HG02798 (cell line): ENCODE results near the gene KIF1A.

Source experiments
- ATAC-seq: cut with Tn5 transposase; IDR thresholded peaks from one replicate; pipeline ENCODE4 v1.9.1; 2021; ENCODE audit warnings: mild to moderate bottlenecking; ENCODE audit not compliant: unreplicated experiment, poor library complexity

KIF1A gene

GRCh38 chr2:240821429-240821778, 1.4 kb upstream of the KIF1A start:
- no peak for ATAC-seq

- no peak for ATAC-seq
Measured at GRCh38 chr2:240820607-240821428, 799 bp upstream of the KIF1A start.

DNA sequence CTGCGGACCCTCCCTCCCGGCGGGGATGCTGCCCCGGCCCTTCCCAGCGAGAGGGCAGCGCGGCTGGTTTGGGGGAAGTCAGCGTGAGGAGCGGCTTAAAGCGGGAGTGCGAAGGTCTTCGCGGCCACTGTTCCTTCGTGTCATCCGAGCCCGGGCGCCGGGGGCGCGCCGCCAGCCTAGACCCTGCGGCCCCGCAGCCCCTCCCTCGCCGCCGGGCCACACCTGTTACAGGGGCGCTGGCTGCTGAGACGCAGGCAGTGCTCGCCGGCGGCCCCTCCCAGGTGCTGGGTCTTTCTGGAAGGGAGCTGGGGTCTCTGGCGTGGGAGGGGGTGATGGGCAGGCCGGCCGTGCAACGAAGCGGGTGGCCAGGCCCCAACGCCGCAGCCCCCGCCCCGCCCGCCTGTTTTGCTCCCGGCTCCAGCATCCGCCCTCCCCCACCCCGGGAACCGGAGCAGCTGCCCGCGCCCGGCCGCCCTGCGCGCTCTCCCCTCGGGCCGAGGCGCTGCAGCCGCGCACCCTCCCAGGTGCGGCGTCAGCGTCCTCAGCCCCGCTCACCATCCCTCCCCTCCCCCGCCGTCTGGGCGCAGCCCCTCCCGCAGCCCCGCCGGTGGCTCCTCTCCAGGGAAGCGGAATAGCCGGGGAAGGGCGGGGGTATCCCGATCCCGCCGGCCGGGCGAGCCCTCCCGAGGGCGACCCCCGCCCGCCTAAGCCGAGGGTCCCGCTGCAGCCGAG, 727 bp downstream of the KIF1A start:
- ATAC-seq: no peak

DNA sequence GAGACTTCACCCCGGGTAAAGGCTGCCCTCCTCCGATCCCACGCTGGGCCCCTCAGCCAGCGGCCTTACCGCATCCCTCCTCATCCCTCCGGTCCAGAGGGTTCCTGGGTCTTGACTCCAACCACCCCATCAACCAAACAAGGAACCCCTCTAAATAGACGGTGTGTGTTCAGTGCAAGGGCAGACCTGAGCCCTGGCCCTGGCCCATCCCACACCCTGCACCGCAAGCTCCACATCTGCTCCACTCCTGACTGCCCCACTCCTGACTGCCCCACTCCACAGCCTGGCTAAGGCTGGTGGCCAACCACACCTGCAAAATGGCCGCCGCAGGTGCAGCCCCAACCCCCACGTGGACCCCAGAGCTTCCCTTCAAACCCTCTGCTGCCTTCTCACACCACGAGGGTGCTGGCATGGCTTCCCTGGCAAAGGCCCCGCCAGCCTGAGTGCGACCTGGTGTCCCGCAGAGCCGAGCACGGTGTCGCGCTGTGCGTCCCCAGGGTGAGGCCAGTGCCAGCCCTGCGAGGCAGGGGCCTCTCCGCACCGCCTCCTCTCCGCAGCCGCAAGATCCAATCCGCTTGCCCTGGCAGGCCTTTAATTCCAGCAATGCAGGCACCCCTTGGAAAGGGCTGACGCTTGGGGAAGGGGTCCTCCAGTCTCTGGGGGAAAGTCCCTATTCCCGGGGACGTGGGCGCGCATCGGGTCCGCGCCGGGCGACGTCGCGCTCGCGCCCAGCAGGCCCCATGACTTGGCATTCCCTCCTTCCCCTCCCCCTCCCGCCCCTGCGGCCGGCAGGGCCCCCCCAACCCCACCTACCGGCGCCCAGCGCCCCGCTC, 1.5 kb downstream of the KIF1A start:
- ATAC-seq: no peak

DNA sequence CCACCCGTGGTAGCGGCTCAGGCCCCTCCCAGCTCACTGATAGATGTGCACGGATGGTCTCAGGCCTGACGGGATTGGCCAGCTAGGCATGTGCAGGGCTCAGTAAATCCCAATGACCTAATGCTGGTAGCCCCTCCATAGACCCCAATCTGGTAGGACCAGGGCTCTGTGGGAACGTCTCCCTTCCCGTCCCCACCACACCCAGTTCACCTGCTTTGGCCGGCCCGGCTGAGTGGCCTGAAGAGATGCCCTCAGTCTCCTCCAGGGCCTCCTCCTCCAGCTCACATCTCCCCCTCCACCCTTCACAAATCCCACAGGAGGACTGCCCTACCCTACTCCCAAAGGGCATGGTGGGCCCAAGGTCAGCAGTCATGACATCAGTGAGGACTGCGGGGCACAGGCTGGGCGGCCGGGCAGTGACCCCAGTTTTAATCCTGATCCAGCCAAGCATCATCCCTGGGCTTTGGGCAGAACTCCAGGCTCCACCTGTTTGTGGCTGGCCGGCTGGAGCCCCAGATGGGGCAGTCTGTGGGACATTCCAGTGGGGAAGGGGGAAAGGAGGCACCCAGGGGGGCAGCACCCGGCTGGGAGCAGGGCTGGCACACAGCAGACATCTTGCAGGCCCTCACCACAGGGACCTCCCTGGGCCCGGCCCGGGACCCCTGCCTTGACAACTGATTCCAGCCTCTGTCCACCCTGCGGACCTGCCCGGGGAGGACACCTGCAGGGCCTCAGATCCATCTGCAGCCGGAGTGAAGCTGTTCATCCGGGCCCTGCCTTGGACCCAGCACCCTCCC, 2.3 kb downstream of the KIF1A start:
- no peak for ATAC-seq

DNA sequence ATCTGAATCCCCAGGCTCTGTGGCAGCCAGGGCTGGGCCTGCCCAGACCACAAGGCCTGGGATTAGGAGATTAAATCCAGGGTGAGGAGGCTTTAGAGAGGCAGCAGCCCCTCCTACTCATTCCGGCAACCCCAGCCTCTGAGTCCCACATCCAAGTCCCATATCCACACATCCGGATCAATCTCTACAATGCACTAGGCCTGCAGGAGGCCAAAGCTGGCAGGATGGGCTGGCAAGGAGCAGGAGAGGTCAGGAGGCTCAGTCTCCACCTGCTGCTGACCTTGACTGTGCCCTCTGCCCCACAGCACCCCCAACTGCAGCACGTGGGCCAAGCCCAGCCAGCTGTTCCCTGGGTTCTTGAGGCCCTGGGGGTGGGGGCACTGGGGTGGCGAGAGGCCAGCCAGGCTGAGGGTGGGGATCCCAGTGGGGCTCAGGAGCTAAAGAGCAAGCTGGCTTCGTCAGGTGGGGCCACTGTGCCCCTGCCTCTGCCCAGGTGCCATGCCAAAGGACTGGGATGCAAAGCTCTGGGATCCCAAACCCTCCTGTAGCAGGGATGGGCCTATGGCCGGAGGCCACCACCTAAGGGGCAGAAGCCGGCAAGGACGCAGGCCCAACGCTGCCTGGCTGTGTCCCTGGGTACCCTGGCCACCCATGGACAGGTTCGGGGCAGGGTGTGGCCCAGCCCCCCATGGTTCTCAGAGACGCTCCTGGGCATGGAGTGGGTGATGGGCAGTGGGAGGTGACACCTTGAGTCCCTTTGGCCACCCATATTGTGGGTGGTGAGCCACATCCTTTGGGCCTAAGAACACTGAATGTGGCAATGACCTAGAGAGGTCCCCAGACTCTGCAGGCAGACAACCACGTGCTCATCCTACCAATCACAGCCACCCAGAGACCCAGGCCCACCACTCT, 3.2 kb downstream of the KIF1A start:
- ATAC-seq: no peak

DNA sequence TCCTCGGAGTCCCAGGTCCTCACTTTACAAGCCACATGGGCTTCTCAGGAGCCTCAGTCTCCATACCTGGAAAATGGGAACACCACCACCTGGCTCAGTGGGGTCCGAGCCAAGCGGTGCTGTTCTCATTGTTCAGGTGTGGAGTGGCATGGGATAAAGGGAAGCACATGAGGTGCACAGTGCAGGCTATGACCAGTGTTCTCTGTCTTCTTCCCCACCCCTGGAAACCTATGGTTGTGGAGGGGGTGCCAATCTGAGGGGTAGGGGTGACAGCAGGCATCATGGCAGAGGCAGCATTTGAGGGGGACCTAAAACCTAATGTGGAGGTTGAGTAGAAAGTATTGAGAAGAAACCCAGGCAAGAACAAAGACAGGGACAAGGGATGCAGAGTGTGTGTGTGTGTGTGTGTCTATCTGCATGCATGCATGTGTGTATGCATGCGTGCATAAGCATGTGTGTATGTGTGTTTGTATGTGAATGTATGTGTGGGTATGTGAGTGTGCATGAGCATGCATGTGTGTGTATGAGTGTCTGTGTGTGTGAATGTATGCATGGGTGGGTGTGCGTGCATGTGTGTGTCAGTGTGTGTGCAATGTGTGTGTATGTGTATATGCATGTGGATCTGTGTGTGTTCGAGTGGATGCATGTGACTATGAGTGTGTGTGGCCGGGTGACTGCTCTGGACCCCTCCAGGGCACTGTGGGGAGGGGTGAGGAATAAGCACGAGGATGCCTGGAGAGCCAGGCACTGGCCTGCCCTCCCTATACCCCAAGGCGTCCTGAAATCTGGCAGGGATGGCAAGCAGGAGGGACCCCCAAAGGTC, 4.0 kb downstream of the KIF1A start:
- no peak for ATAC-seq

- no peak for ATAC-seq
Measured at GRCh38 chr2:240814946-240815760, 4.9 kb downstream of the KIF1A start.

- ATAC-seq: no peak
Measured at GRCh38 chr2:240814280-240814679, 5.7 kb downstream of the KIF1A start.

- no peak for ATAC-seq
Measured at GRCh38 chr2:240813231-240813921, 6.6 kb downstream of the KIF1A start.

GRCh38 chr2:240812721-240813120, 7.3 kb downstream of the KIF1A start:
- ATAC-seq: no peak

GRCh38 chr2:240812301-240812680, 7.7 kb downstream of the KIF1A start:
- ATAC-seq: no peak

DNA sequence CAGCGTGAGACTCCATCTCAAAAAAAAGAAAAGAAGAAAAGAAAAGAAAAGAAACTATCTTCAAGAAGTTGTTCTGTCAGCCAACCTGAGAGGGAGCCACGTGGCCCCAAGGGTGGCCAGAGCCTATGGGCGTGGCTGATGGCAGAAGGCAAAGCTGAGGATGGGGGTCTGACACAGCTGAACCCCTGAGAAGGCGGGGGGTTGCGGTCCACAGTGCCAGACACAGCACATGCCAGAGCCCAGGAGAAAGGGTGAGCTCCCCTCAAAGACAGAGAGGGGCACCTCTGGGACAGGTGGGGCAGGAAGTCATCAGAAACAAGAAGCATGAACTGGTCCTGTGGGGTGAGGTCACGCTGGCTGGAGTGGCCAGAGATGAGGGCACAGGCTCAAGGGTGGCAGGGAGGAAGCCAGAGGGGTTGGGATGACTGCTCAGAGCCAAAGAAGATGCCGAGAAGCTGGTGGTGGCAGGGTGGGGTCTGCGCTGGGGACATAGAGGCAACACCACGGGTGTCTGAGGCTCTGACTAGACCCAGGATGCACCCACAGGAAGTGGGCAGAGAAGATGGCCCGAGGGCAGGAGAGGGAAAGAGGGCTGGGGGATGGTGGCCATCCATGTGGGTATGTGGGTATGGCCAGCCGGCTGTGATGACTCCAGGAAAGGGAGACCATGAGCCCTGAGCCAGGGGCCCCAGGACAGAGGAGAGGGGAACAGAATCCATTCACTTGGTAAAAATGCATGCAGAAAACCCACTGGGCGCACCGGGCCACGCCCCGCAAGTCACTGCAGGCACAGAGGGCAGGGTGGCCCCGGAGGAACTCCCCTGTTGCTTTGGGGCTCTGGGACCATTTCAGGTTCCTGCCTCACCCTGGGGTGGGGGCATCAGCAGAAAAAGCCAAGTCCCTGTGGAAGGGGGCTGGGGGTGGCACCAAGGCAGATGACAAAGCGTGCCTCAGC, 8.4 kb downstream of the KIF1A start:
- no peak for ATAC-seq

GRCh38 chr2:240810621-240811020, 9.4 kb downstream of the KIF1A start:
- no peak for ATAC-seq

DNA sequence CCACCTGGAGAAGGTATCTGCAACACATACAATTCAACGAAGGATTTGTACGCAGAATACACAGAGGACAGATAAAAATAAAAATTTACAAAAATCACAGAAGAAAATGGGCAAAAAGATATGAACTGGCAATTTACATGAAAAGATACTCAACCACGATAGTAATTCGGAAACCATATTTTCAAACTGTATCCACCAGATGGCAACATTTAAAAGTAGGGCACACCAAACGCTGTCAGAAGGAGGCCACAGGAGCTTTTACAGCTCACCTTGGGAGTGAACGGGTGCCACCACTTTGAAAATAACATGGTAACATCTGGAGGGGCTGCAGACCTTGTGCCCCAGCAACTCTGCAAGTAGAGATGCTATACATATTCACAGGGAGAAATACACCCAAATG, 9.8 kb downstream of the KIF1A start:
- no peak for ATAC-seq

- ATAC-seq: no peak
Measured at GRCh38 chr2:240809276-240809675, 10.7 kb downstream of the KIF1A start.
